Naive thymus-derived CD8-positive, alpha-beta T cell (primary cell): ENCODE measurements around the gene ORMDL3. TPM values are rescaled to one million over a fixed set of nuclear protein-coding genes. Genes with fewer than 3 reads are reported as not detected.
A peak's percentile ranks its signal among the peaks of the same experiment; 100 is the strongest.
"Not testable (repeated sequence)": the region's sequence is repeated elsewhere in the genome, so short reads cannot be mapped to it uniquely, and the experiment has no call there.

ENCODE experiments used
- ATAC-seq, 2 donors: fragments of 150-1000 bp; cut with Tn5 transposase in 1 of 2; sonication (Bioruptor Pico), chemical (Tn5 transposase) in 1 of 2; 1 replicate in 1 of 2; 2 replicates in 1 of 2; pipeline ENCODE4 v1.10.0; 2021; ENCODE audit warnings: mild to moderate bottlenecking in 2 of 2, moderate library complexity in 2 of 2
- POLR2A ChIA-PET: fragments of 350-600 bp; sonication (Branson Sonifier 250); formaldehyde crosslinking; loops from one replicate; lab custom pipeline; 2021; ENCODE audit warnings: antibody characterized with exemption; lab: Charles Lee
- DNase-seq, 10 donors: peaks; one replicate each; pipeline versions ENCODE4 v3.0.0 to v3.0.0-alpha.2; 2020 to 2022
- H3K27ac Mint-ChIP-seq, 10 donors: one replicate each; pipeline ENCODE4 v1.8.0; 2020 to 2022; ENCODE audit warnings: mild to moderate bottlenecking in 10 of 10, mixed read lengths in 10 of 10, moderate library complexity in 4 of 10, inconsistent platforms in 1 of 10
- H3K27me3 Mint-ChIP-seq, 5 donors: one replicate each; pipeline ENCODE4 v1.8.0; 2021 to 2022; ENCODE audit warnings: mixed read lengths in 5 of 5
- H3K36me3 Mint-ChIP-seq, 3 donors: one replicate each; pipeline ENCODE4 v1.8.0; 2020 to 2022; ENCODE audit warnings: mixed read lengths in 3 of 3, mild to moderate bottlenecking in 2 of 3, inconsistent platforms in 1 of 3
- H3K4me1 Mint-ChIP-seq, 4 donors: one replicate each; pipeline ENCODE4 v1.8.0; 2021 to 2022; ENCODE audit warnings: mixed read lengths in 4 of 4
- H3K4me3 Mint-ChIP-seq, 10 donors: one replicate each; pipeline ENCODE4 v1.8.0; 2020 to 2022; ENCODE audit warnings: mild to moderate bottlenecking in 10 of 10, mixed read lengths in 10 of 10, moderate library complexity in 6 of 10, inconsistent platforms in 1 of 10
- H3K9me3 Mint-ChIP-seq, 9 donors: one replicate each; pipeline ENCODE4 v1.8.0; 2020 to 2022; ENCODE audit warnings: mixed read lengths in 9 of 9, mild to moderate bottlenecking in 3 of 9, inconsistent platforms in 1 of 9, moderate library complexity in 1 of 9
- polyA plus RNA-seq, 3 donors: library from polyadenylated mRNA; unstranded; fragments of 300-500 nt; fragmentation: Illumina TruSeq; gene quantifications; one replicate each; pipeline ENCODE4 v1.2.3, GENCODE V29; 2021
- total RNA-seq, 8 experiments: library from RNA in 2 of 8; stranded (reverse) in 2 of 8; gene quantifications; one replicate each; pipeline ENCODE4 v1.2.3 and lab custom pipeline; 2021 to 2026

Gene ORMDL3
- total and polyA plus RNA-seq, 5 experiments from 2014 or later: 100 to 335 (median 192) TPM

DNA sequence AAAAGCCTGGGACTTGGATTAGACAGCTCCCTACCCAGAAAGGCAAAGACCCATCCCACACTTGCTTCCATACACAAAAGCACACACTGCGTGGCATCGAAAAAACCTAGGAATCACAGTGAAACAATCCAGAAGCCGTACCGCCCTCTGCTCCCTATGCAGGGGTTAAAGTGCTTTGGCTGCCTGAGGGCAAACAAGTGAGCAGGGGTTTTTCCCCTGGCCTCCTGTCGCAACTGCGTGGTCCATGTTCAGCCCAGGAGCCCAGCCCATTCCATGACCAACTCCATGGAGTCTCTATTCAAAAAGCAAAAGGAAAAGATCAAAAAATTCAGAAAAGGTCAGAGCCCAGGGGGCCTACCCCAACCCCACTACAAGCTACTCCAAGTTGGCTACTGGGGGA lies 5.4 kb downstream of the ORMDL3 start:
- ATAC-seq (no peak), DNase-seq (peak in 1 of 10 donors; percentile 45)
- Mint-ChIP-seq H3K4me3 (peak overlapping the region in 9 of 10 donors; percentile 30 to 92 (median 71)), H3K36me3 (peaks cover 0 to 63% (median 19%) of the 10 kb centered on the region in 3 donors), H3K4me1 (peaks cover 52 to 89% (median 85%) of the 10 kb centered on the region in 4 donors), H3K27ac (peak overlapping the region; percentile 84 to 98 (median 94)), H3K9me3 (no peaks in the 10 kb centered on the region), H3K27me3 (no peaks in the 10 kb centered on the region)
- POLR2A ChIA-PET: interaction anchor here (0.6 to 2.2 kb wide), 6 partner anchors 8 to 241 kb away, joined by 3 to 8 read pairs (median 6); partner anchors contain the start of gene PSMD3

GRCh38 chr17:39921323-39921722 lies 6.1 kb downstream of the ORMDL3 start:
- H3K27me3 Mint-ChIP-seq: no peaks in the 10 kb centered on the region
- POLR2A ChIA-PET: interaction anchor here (0.6 to 2.2 kb wide), 5 partner anchors 9 to 59 kb away, joined by 4 to 8 read pairs (median 7); partner anchors contain the start of gene PSMD3
- peak in 1 of 10 donors; percentile 52 for DNase-seq
- no peaks in the 10 kb centered on the region for H3K9me3 Mint-ChIP-seq
- H3K27ac Mint-ChIP-seq: peak overlapping the region; percentile 84 to 98 (median 94)
- H3K4me3 Mint-ChIP-seq: peak overlapping the region in 9 of 10 donors; percentile 51 to 92 (median 71)
- peaks cover 53 to 92% (median 87%) of the 10 kb centered on the region in 4 donors for H3K4me1 Mint-ChIP-seq
- peaks cover 0 to 69% (median 22%) of the 10 kb centered on the region in 3 donors for H3K36me3 Mint-ChIP-seq
- ATAC-seq: peak; percentile 4 to 34

GRCh38 chr17:39920218-39921210 lies 6.9 kb downstream of the ORMDL3 start:
- peak; percentile 58 to 84 for ATAC-seq
- Mint-ChIP-seq H3K36me3 (peaks cover 0 to 74% (median 27%) of the 10 kb centered on the region in 3 donors), H3K4me3 (peak overlapping the region; percentile 33 to 92 (median 69)), H3K9me3 (no peaks in the 10 kb centered on the region), H3K4me1 (peaks cover 53 to 85% (median 81%) of the 10 kb centered on the region in 4 donors), H3K27ac (peak overlapping the region; percentile 84 to 98 (median 94)), H3K27me3 (no peaks in the 10 kb centered on the region)
- POLR2A ChIA-PET: interaction anchor here (0.7 to 1.4 kb wide), 2 partner anchors 33 to 36 kb away, joined by 3 to 4 read pairs; no protein-coding TSS in a partner anchor
- DNase-seq: peak in 8 of 10 donors; percentile 45 to 65 (median 55)

- ATAC-seq: no peak
- no peaks in the 10 kb centered on the region for H3K9me3 Mint-ChIP-seq
- peaks cover 44 to 75% (median 68%) of the 10 kb centered on the region in 4 donors for H3K4me1 Mint-ChIP-seq
- H3K27ac Mint-ChIP-seq: peak overlapping the region; percentile 58 to 97 (median 82)
- no peaks in the 10 kb centered on the region for H3K27me3 Mint-ChIP-seq
- POLR2A ChIA-PET: interaction anchor here (0.7 to 3.4 kb wide), 4 partner anchors 8 to 212 kb away, joined by 3 to 18 read pairs (median 4); partner anchors contain the start of genes LRRC3C and ORMDL3
- H3K4me3 Mint-ChIP-seq: peak overlapping the region in 6 of 10 donors; percentile 4 to 76 (median 54)
- peaks cover 0 to 77% (median 31%) of the 10 kb centered on the region in 3 donors for H3K36me3 Mint-ChIP-seq
- DNase-seq: peak in 1 of 10 donors; percentile 41
Observed at GRCh38 chr17:39919087-39919683, 8.2 kb downstream of the ORMDL3 start.

- Mint-ChIP-seq H3K4me3 (peak overlapping the region in 1 of 10 donors; percentile 51), H3K27ac (peak overlapping the region in 9 of 10 donors; percentile 9 to 82 (median 61)), H3K27me3 (no peaks in the 10 kb centered on the region), H3K36me3 (peaks cover 0 to 79% (median 29%) of the 10 kb centered on the region in 3 donors), H3K4me1 (peaks cover 32 to 59% (median 47%) of the 10 kb centered on the region in 4 donors), H3K9me3 (no peaks in the 10 kb centered on the region)
- peak in 1 of 10 donors; percentile 10 for DNase-seq
- POLR2A ChIA-PET: interaction anchor here (0.6 to 3.4 kb wide), 3 partner anchors 10 to 125 kb away, joined by 3 to 18 read pairs (median 5); partner anchors contain the start of genes LRRC3C and ORMDL3
- ATAC-seq: no peak
Observed at GRCh38 chr17:39916918-39917317, 10.5 kb downstream of the ORMDL3 start.

GRCh38 chr17:39915559-39915958 lies 11.8 kb downstream of the ORMDL3 start:
- Mint-ChIP-seq H3K9me3 (no peaks in the 10 kb centered on the region), H3K4me3 (no peak overlapping the region), H3K36me3 (peaks cover 0 to 80% (median 29%) of the 10 kb centered on the region in 3 donors), H3K27me3 (no peaks in the 10 kb centered on the region), H3K27ac (peak overlapping the region in 2 of 10 donors; percentile 5 to 48), H3K4me1 (peaks cover 22 to 45% (median 33%) of the 10 kb centered on the region in 4 donors)
- POLR2A ChIA-PET: interaction anchor here (0.5 to 3.4 kb wide), 4 partner anchors 11 to 293 kb away, joined by 3 to 18 read pairs (median 4); partner anchors contain the start of genes LRRC3C and ORMDL3
- ATAC-seq: no peak
- peak in 1 of 10 donors; percentile 4 for DNase-seq

- DNase-seq (no peak), ATAC-seq (no peak)
- POLR2A ChIA-PET: interaction anchor here (0.6 to 0.8 kb wide), 2 partner anchors 66 to 285 kb away, joined by 3 read pairs; no protein-coding TSS in a partner anchor
- Mint-ChIP-seq H3K9me3 (no peaks in the 10 kb centered on the region), H3K36me3 (peaks cover 0 to 83% (median 31%) of the 10 kb centered on the region in 3 donors), H3K4me3 (no peak overlapping the region), H3K27ac (peak overlapping the region in 1 of 10 donors; percentile 38), H3K27me3 (no peaks in the 10 kb centered on the region), H3K4me1 (peaks cover 15 to 33% (median 21%) of the 10 kb centered on the region in 4 donors)
Observed at GRCh38 chr17:39913989-39914388, 13.4 kb downstream of the ORMDL3 start.

GRCh38 chr17:39908789-39909352 lies 18.5 kb downstream of the ORMDL3 start:
- Mint-ChIP-seq H3K4me3 (no peak overlapping the region), H3K9me3 (no peaks in the 10 kb centered on the region), H3K4me1 (peaks cover 5 to 17% (median 13%) of the 10 kb centered on the region in 4 donors), H3K27me3 (no peaks in the 10 kb centered on the region), H3K27ac (peak overlapping the region in 1 of 10 donors; percentile 45), H3K36me3 (peaks cover 0 to 88% (median 30%) of the 10 kb centered on the region in 3 donors)
- POLR2A ChIA-PET: interaction anchor here (1.7 kb wide), 1 partner anchor 13 kb away, joined by 4 read pairs; no protein-coding TSS in a partner anchor
- ATAC-seq: no peak
- DNase-seq: no peak

- Mint-ChIP-seq H3K4me1 (peaks cover 13 to 24% (median 18%) of the 10 kb centered on the region in 4 donors), H3K27ac (peak overlapping the region in 1 of 10 donors; percentile 48), H3K4me3 (no peak overlapping the region), H3K27me3 (no peaks in the 10 kb centered on the region), H3K36me3 (peaks cover 0 to 78% (median 35%) of the 10 kb centered on the region in 3 donors), H3K9me3 (no peaks in the 10 kb centered on the region)
- DNase-seq (no peak), ATAC-seq (no peak)
- POLR2A ChIA-PET: no interaction called here
Observed at GRCh38 chr17:39904990-39905288, 22.5 kb downstream of the ORMDL3 start.

DNA sequence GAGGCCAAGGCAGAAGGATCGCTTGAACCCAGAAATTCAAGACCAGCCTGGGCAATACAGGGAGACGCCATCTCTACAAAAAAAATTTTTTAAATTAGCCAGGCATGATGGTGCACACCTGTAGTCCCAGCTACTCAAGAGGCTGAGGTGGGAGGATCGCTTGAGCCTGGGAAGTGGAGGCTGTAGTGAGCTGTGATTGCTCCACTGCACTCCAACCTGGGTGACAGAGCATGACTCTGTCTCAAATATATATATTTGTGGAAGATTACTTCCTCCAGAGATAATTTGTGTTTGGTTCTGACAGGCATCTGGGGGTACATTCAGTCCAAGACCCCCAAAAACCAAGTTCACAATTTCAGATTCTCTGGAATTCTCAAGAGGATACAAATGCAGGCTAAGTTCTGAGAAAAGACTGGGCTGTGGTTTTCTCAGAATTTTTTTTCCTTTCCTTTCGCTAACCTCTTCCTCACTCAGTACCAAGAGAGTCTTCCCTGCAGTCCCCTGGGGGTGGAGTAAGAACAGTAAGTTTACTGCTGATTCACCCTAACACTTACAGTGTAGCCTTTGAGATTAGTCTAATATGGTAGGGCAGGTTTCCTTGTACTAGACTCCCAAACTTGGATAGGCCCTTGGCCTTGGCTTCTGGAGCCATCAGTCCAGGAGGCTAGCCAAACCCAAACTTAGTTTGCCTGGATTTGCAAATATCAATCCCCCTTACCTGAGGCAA lies 24.1 kb downstream of the ORMDL3 start:
- DNase-seq (peak in 1 of 10 donors; percentile 18), ATAC-seq (peak in 1 of 2 donors; percentile 54)
- no peaks in the 10 kb centered on the region for H3K9me3 Mint-ChIP-seq
- H3K27ac Mint-ChIP-seq: peak overlapping the region in 7 of 10 donors; percentile 29 to 84 (median 68)
- no peaks in the 10 kb centered on the region for H3K27me3 Mint-ChIP-seq
- peaks cover 0 to 66% (median 26%) of the 10 kb centered on the region in 3 donors for H3K36me3 Mint-ChIP-seq
- POLR2A ChIA-PET: no interaction called here
- peak overlapping the region in 5 of 10 donors; percentile 3 to 73 (median 16) for H3K4me3 Mint-ChIP-seq
- peaks cover 13 to 24% (median 18%) of the 10 kb centered on the region in 4 donors for H3K4me1 Mint-ChIP-seq

- H3K27ac Mint-ChIP-seq, ATAC-seq, H3K27me3 Mint-ChIP-seq, H3K4me3 Mint-ChIP-seq, DNase-seq, H3K9me3 Mint-ChIP-seq: not testable (repeated sequence)
- POLR2A ChIA-PET: interaction anchor here (0.6 kb wide), 1 partner anchor 59 kb away, joined by 5 read pairs; no protein-coding TSS in a partner anchor
- Mint-ChIP-seq H3K4me1 (peaks cover 13 to 24% (median 18%) of the 10 kb centered on the region in 4 donors), H3K36me3 (peaks cover 0 to 56% (median 23%) of the 10 kb centered on the region in 3 donors)
Observed at GRCh38 chr17:39902027-39902426, 25.4 kb downstream of the ORMDL3 start.
